Stimulated activated CD4-positive, alpha-beta T cell treated with anti-CD3 and anti-CD28 coated beads, Interleukin-4, amount 100 ng/mL, for 24 hours (primary cell): Measurements from ENCODE around the gene BMPR1A.
"Not testable (repeated sequence)": the region's sequence is repeated elsewhere in the genome, so short reads cannot be mapped to it uniquely, and the experiment has no call there.

ENCODE experiments used
- DNase-seq: peaks from one replicate; pipeline ENCODE4 v3.0.0-alpha.2; 2020

The BMPR1A gene

DNA sequence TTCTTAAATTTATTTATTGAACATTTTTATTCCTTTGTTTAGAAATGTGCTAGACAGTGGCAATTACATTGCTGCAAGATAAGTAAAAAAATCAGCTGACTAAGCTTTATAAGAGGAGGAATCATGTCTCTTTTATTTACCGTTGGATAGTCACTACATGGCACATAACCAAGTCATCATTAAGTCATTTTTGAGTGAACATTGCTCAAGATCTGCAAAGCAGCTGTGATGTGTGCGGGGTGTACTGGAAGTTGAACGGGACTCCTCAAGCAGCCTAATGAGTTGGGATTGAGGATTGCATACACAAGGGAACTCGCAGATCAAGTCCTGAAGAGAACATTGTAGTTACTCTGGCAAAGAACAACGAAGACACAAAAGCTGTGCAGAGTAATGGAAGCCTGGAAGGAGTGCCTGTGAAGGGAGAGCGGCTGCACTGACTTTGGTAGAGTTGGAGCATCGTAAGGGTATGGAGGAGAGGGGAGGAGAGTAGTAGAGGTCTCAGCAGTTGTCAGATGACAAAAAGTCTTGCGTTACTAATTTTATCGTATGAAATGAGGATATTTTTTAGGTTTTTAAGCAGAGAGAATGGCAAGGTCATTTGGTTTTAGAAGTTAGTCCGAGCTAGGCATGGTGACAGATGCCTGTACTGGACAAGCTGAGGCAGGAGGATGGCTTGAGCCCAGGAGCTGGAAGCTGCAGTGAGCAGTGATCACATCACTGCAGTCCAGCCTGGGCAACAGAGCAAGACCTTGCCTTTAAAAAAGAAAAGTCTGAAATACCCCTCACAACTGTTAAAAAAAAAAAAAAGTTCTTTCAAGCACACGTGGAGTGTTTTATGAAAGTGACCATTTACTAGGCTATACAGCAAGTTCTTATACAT is 95.1 kb downstream of the BMPR1A start:
- DNase-seq: no peak

DNA sequence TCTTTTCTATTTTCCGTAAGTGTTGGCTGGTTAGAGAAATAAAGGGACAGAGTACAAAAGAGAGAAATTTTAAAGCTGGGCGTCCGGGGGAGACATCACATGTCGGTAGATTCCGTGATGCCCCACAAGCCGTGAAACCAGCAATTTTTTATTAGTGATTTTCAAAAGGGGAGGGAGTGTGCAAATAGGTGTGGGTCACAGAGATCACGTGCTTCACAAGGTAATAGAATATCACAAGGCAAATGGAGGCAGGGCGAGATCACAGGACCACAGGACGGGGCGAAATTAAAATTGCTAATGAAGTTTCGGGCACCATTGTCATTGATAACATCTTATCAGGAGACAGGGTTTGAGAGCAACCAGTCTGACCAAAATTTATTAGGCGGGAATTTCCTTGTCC is 97.2 kb downstream of the BMPR1A start:
- DNase-seq: not testable (repeated sequence)

DNA sequence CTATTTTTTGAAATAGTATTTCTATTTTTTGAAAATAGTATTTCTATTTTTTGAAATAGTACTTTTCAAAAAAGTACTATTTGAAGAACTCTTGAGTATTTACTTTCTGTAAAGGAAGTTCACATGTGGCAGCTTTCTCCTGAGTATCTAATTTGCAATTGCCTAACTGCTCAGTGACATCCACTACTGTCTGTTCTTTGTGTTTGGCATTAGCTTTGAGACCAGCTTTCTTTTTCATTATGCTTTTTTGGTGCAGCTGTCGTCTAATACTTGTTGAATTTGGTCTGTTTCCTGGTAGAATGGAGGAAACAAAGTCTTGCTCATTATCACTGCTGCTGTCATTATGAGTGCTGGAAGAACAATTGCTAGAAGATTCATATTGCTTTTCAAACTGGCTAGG is 99.1 kb downstream of the BMPR1A start:
- no peak for DNase-seq

DNA sequence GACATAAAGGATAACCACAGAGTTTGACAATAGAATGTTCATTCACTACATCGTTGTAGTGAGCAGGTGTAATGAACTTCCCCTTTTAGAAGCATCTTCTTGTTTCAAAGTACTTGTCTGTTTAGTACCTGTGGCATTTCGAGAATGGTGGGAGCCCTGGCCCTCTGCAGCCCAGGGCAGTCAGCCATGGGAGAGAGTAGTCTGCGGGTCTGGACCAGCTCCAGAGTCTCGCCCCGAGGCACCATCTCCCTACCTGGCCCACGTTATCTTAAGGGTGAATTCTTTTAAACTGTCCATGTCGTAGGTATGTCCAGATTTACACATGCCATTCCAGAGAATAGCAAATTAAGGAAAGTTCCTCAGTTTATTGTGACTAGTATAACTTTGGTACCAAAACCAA is 99.7 kb downstream of the BMPR1A start:
- DNase-seq: no peak

DNA sequence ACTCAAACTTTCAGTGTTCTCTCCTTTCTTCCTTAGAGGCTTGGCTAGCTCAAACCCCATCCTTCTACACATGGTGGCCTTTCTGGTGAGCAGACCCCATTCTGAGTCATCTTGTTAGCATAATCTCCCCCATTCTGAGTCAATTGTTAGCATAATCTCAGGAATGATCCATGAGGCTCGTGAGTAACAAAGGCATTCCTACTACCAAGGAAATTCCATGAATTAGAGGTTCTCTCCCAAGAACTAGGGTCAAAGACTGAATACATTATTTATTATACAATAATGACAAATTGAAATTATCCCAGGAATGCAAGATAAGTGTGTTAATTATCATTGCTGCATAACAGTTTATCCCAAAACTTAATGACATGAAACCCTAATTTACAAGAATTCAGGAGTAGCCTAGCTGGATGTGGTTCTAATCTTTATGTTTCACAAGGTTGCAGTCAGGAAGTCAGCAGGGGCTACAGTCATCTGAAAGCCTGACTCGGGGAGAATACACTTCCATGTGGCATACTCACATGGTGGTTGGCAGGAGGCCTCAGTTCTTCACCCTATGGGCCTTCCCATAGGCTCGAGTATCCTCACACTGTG is 100.8 kb downstream of the BMPR1A start:
- DNase-seq: no peak

DNA sequence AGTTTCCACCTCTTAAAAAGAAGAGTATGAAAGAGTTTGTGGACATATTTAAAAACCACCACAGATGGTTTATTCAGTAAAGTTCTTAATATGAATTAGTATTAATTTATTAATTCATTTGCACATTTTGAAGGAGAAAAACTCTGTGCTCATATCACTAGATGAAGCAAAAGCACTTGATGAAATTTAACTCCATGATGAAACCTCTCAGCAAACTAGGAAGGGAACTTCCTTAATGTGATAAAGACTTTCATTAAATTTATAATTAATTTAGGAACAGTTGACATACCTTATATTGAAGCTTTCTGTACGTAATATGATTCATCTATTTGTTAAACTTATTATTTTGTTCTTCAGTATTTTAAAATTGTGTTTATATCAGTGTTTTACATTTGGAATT is 101.6 kb downstream of the BMPR1A start:
- DNase-seq: no peak

DNA sequence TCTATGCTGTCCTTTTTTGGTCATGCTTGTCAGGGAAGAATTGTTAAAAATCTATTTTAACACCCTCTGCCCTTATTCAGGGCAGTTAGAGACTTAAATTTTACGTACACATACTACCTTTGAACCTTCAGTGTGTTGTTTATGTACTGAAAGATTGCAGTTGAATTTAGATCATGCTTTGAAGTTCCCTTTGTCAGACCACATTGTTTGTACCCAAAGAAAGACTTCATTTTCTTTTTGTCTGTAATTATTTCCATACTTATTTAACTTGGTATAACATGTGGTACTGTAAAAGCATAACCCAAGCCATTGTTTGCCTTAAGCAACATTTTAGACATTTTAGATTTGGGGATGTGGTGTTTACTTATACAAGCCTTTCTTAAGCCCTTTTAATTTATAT is 104.9 kb downstream of the BMPR1A start:
- DNase-seq: no peak

DNA sequence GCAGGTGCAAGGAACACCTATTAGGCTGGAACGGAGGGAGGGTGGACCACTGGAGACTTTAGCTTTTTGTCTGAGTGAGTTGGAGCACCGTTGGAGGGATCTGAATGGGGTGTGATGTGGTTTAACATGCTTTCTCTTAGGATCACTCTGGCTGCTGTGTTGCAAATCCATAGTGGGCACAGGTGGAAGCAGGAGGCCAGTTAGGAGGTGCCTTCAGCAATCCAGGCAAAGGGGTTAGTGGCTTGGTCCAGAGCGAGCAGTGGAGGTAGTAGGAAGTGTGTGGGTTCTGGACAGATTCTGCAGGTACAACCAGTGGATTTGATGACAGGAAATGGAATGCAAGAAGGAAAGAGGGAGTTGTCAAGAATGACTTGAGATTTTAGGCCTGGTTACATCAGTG is 106.0 kb downstream of the BMPR1A start:
- no peak for DNase-seq

DNA sequence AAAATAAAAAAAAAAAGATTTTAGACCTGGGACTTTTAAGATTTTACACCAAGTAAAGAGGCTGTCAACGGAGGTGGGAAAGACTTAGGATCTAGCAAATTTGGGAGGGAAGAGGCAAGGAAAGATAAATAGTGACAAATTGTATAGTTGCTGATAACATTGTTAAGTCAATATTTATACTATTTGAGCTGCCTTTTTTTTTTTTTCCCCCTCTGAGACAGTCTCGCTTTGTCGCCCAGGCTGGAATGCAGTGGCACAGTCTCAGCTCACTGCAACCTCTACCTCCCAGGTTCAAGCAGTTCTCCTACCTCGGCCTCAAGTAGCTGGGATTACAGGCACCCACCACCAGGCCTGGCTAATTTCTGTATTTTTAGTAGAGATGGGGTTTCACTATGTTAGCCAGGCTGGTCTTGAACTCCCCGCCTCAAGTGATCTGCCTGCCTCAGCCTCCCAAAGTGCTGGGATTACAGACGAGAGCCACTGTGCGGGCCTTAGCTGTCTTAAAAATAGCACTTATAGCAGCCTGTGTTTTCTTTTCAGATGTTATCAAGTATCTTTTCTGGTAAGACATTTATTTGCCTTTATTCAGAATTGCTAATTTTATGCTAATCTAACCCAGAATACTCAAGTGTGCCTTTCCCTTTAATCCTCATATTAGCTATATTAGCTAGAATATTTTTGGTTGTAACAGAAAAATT is 106.5 kb downstream of the BMPR1A start:
- no peak for DNase-seq

DNA sequence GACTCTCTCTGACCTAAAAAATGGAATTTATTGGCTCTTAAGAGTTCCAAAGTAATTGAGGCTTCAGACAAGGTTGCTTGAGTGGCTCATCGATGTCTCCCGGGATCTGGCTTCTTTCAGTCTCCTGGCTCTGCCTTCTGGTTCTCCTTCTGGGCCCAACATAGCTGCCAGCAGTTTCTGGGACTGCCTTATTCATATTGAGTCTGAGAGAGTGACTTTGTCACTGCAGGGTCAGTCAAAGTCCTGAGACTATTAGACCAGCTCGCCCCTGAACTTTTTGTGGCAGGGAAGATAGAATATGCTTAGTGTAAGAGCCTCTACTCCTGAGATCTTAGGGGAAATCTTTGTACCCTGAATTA is 107.0 kb downstream of the BMPR1A start:
- no peak for DNase-seq

DNA sequence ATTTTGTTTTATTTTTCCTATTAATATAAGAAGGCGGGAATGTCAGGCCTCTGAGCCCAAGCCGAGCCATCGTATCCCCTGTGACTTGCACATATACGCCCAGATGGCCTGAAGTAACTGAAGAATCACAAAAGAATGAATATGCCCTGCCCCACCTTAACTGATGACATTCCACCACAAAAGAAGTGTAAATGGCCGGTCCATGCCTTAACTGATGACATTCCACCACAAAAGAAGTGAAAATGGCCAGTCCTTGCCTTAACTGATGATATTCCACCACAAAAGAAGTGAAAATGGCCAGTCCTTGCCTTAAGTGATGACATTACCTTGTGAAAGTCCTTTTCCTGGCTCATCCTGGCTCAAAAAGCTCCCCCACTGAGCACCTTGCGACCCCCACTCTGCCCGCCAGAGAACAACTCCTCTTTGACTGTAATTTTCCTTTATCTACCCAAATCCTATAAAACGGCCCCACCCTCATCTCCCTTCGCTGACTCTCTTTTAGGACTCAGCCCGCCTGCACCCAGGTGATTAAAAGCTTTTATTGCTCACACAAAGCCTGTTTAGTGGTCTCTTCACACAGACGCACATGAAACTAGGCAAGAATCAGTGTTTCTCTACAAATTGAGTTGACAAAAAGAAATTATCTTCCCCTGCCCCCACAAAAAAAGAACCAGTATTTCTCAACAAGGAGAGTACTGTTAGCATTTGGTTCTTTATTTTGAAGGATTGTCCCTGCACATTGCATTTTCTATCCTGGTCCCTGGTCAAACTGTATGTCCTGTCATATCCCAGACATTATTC is 108.8 kb downstream of the BMPR1A start:
- not testable (repeated sequence) for DNase-seq

DNA sequence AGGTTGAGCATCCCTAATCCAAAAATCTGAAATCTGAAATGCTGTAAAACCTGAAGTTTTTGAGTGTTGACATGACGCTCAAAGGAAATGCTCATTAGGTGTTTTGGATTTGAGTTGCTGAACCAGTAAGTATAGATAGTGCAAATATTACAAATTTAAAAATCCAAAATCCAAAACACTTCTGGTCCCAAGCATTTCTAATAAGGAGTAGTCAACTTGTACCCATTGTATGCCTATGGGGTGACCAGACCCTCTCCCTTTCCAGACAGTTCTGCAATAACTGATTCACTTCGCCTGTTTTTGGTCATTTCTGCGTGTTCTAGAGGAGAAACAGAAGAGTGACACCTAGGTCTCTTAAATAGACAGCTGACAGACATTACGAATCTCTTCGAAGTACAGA is 110.7 kb downstream of the BMPR1A start:
- no peak for DNase-seq

DNA sequence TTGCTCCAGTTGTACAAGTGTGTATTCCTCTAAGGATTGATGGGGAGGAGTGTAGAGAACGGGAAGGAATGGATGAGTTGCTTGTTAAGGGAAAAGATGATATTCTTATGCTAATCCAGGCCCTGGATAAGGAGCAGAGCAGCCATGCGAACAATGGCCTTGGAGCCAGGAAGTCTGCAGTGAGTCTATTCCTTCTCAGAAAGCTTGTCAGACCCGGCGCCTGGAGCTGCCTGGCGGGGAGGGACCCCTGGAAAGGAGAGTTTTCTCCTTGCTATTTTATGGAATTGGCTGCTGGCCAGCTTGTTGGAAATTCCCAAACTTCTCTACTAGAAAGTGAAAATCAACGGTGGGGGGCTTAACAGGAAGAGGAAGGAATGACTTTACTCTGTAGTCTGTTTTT is 111.9 kb downstream of the BMPR1A start:
- no peak for DNase-seq

DNA sequence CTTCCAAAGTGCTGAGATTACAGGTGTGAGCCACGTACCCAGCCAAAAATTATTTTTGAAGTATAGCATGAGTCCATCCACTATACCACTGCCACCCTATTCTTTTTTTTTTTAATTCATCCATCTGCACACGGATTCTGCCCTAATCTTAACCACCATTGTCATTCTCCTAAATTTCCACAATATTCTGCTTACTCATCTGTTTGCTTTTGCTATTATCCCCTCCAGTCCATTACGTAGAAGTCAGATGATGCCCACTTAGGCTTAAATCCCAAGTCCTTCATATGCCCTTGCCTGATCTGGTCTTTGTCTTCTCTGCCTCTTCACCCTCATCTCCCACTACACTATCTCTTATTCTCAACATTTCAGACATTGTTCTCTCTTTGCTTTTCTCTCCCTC is 114.3 kb downstream of the BMPR1A start:
- no peak for DNase-seq

DNA sequence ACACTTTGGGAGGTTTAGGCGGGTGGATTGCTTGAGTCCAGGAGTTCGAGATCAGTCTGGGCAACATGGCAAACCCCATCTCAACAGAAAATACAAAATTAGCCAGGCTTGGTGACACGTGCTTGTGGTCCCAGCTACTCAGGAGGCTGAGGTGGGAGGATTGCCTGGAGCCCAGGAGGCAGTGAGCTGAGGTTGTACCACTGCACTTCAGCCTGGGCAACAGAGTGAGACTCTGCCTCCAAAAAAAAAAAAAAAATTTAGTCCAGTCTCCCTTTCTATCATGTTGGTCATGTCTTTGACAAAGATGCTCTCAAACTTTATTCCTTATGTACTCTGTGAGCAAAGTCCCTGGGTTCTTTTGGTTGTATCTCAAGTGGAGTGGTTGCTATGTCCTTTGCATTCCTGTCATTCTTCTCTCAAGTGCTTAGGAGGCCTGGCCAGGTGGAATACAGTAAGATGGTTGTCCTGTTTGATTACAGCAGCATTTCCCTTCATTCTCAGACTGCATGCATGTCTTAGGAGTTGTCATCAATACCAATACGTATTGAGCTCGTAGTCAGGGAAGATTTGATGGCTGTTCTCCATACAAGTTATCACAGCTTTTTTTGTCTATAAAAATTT is 115.3 kb downstream of the BMPR1A start:
- no peak for DNase-seq

DNA sequence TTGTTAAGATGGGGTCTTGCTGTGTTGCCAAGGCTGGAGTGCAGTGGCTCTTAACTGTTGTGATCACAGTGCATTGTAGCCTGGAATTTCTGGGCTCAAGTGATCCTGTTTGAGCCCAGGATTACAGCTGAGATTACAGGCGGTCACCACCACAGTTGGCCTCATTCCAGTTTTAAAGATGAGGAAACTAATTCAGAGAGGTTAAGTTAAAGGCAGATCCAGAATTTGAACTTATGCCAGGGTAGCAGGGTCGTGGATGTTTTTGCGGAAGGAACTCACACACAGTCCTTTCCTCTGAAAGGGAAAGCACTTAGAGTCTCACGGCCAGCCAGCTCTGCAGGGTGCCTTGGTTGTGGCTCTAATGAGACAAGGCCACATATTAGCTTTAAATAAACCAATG is 116.3 kb downstream of the BMPR1A start:
- DNase-seq: no peak

DNA sequence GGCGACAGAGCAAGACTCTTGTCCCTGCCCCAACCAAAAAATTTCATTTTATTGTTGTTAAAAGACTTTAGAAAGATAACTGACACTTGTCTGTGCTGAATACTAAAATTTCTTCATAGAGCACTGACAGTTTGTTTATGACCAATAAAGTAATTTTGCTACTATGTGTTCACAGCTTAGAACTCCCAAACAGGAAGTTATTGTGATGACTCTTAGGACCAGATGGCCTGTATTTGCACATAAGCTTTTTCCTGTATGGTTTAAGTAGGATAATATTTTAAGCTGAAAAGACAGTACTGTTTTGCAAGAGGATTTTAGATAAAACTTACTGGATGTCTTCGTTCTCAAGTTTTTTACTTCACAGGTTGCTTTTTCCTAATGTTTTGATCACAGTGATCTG is 120.3 kb downstream of the BMPR1A start:
- no peak for DNase-seq

DNA sequence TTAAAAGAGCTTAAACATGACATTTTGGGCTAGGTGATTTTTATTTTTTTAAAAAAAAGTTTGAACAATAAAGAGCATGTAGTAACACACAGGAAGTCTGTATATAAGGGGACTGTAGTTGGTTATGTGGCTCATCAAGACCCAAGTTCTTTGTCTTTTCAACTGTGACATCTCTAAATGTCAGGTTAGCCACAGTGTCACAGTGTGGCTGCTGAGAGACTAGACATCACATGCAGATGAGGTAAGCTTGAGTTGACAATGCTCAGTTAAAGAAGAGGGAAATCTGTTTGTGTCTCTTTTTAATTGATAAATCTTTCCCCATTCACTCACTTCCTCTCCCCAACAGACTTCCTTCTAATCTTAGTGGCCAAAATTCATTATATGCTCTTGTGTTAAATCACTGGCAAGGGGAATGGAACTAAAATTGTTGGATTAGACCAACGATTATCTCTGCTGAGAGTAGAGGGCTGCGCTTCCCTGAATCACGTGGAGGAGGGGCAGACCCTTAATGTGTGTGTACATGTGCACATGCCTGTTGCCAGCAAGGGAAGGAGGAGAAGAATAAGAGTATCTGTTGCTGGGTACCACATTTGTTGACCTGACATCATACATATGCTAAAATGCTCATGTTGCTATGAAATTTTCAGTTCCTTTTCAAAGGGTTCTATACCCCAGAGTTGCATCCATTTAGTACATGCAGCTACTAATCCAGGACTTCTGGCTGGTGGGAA is 122.7 kb downstream of the BMPR1A start:
- DNase-seq: no peak

DNA sequence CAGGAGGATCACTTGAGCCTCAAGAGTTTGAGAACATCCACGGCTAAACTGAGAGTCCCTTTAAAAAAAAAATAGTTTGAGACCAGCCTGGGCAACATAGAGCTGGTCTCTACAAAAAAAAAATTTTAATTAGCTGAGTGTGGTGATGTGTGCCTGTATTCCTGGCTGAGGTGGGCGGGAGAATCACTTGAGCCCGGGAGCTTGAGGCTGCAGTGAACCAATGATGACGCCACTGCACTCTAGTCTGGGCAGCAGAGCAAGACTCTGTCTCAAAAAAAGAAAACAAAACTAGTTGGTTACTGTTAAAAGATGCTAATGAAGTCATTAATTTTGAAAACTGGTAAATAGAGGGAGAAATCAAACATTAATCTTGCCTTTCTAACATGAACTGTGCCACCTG is 124.6 kb downstream of the BMPR1A start:
- no peak for DNase-seq

DNA sequence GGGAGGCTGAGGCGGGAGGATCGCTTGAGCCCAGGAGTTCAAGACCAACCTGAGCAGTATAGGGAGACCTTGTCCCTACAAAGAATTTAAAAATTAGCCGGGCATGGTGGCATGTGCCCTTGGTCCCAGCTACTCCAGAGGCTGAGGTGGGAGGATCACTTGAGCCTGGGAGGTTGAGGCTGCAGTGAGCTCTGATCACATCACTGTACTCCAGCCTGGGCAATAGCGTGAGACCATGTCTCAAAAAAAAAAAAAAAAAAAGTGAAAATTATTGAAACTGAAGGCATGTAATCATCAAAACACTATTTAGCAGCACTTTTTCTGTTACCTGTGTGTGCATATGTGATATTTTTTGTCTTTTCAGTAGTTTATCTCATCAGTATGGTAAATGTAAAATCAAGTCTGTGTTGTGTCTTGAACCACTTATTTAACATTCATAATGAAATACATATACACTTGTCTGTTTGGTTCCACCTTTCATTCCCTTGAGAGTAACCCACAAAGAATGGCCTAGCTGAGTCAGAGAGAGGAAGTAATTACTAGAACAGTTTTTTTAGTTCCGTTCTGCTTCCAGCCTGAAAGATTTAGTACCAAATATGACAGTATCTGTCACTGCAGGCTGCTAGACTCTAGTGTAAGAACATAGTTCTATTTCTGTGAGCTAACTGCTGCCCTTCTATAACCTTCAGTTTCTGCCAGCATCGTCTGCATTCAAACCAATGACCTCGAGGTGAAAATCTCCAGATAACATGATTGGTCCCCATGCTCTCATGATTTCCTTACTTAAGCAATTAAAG is 132.4 kb downstream of the BMPR1A start:
- DNase-seq: no peak

DNA sequence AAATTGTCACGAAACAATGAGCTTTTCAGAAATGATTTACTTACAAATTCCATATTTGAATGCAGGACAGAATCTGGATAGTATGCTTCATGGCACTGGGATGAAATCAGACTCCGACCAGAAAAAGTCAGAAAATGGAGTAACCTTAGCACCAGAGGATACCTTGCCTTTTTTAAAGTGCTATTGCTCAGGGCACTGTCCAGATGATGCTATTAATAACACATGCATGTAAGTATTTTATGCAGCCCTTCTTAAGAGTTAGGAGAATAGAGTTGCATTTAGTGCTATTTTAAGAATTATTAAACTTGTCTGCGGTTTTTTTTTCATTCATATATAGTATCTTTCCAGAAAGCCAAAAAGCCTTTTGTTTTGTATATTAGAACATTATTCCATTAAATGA is 133.6 kb downstream of the BMPR1A start:
- no peak for DNase-seq
